ENCODE data around the gene LILRA5.

DNA sequence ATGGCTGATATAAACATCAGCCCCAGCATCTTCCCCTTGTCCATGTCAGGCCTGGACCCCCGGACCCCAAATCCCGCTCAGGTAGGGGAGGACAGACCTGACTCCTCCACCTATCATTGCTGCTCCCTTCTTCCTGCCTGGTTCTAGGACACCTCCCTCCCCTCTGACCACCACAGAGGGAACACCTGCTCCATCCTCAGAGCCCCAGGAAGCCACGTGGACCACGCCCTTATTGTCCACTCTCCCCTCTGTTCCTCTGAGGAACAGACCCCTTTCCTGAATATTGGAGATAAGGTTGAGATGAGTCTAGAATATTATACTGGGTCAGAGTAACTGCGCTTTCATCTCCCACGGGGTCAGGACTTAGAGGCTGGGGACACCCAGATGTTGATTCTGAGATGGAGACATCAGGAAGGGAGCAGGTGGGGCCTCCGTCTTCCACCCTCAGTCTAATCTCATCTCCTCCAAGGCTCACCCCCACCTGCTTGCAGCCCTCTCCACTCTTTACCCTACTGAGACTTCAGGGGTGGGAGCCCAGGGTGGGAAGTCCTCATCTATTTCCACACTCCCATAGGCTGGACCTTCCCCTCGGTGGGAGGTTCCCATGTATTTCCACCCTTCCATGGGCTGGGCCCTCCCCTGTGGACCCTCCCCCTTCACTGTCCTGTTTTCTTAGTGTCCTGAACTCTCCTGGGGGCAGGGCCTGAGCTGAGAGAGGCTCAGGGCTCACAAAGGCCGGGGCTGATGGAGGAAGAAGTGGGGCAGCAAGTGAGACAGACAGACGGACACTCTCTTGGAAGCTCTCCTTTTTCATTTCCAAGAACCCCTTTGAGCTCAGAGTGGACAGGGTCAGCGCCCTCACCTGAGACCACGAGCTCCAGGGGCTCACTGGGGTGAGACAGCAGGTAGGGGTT lies 23.3 kb upstream of the LILRA5 start:
- TF ChIP-seq, protein P1, sequence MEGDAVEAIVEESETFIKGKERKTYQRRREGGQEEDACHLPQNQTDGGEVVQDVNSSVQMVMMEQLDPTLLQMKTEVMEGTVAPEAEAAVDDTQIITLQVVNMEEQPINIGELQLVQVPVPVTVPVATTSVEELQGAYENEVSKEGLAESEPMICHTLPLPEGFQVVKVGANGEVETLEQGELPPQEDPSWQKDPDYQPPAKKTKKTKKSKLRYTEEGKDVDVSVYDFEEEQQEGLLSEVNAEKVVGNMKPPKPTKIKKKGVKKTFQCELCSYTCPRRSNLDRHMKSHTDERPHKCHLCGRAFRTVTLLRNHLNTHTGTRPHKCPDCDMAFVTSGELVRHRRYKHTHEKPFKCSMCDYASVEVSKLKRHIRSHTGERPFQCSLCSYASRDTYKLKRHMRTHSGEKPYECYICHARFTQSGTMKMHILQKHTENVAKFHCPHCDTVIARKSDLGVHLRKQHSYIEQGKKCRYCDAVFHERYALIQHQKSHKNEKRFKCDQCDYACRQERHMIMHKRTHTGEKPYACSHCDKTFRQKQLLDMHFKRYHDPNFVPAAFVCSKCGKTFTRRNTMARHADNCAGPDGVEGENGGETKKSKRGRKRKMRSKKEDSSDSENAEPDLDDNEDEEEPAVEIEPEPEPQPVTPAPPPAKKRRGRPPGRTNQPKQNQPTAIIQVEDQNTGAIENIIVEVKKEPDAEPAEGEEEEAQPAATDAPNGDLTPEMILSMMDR (IDR thresholded peaks at IDR 0.05): no peak
- no peak for TF ChIP-seq POLR2AphosphoS5 (IDR thresholded peaks at IDR 0.05; ENCODE audit: insufficient read depth in 1 of 2, low read depth in 1 of 2)

Data from vagina (tissue), 2 donors.